Hepatocyte (in vitro differentiated cells): Measurements from ENCODE around the gene DENND5B.

ENCODE experiments used
- CTCF ChIP-seq: fragments of 200-600 bp; sonication (generic); IDR thresholded peaks from 2 replicates; pipeline ENCODE4 v1.5.1; 2016; ENCODE audit warnings: antibody characterized with exemption, mild to moderate bottlenecking; ENCODE audit not compliant: poor library complexity
- EZH2 ChIP-seq: fragments of 200-600 bp; sonication (generic); IDR thresholded peaks from 2 replicates; pipeline ENCODE4 v1.6.1; 2016; ENCODE audit warnings: antibody characterized with exemption, mild to moderate bottlenecking, borderline replicate concordance
- EZH2phosphoT487 ChIP-seq: fragments of 200-600 bp; sonication (generic); IDR thresholded peaks from one replicate; pipeline ENCODE4 v1.6.1; 2018; ENCODE audit warnings: antibody characterized with exemption, mild to moderate bottlenecking, low read depth, moderate library complexity; ENCODE audit not compliant: unreplicated experiment, severe bottlenecking

- TF ChIP-seq CTCF (no peak), EZH2 (no peak), EZH2phosphoT487 (no peak)
Measured at GRCh38 chr12:31361730-31362114, 229.2 kb downstream of the DENND5B start.
